ENCODE data around the gene NR4A1.
A peak's percentile ranks its signal among the peaks of the same experiment; 100 is the strongest.

The NR4A1 gene

GRCh38 chr12:52058631-52059361, 7.6 kb downstream of the NR4A1 start:
- no peak for DNase-seq (ENCODE audit: low spot score)

- DNase-seq (ENCODE audit: low spot score) = no peak
Observed at GRCh38 chr12:52059582-52060497, 8.6 kb downstream of the NR4A1 start.

- DNase-seq (ENCODE audit: low spot score) = no peak
Observed at GRCh38 chr12:52060498-52061177, 9.4 kb downstream of the NR4A1 start.

- DNase-seq (ENCODE audit: low spot score) = no peak
Observed at GRCh38 chr12:52061470-52062166, 10.4 kb downstream of the NR4A1 start.

GRCh38 chr12:52062167-52063081, 11.2 kb downstream of the NR4A1 start:
- no peak for DNase-seq (ENCODE audit: low spot score)

- no peak for DNase-seq (ENCODE audit: low spot score)
Observed at GRCh38 chr12:52063082-52063924, 12.1 kb downstream of the NR4A1 start.

- DNase-seq (ENCODE audit: low spot score) = no peak
Observed at GRCh38 chr12:52063981-52064649, 12.9 kb downstream of the NR4A1 start.

- DNase-seq (ENCODE audit: low spot score) = no peak
Observed at GRCh38 chr12:52066346-52067080, 15.3 kb downstream of the NR4A1 start.

GRCh38 chr12:52067081-52067374, 15.8 kb downstream of the NR4A1 start:
- DNase-seq (ENCODE audit: low spot score) = no peak

- DNase-seq (ENCODE audit: low spot score) = peak; percentile 95
Observed at GRCh38 chr12:52069327-52070184, 18.3 kb downstream of the NR4A1 start, which contains the start of gene ATG101. ATG101 (plus strand) TSS chr12:52069978; CDS start chr12:52073651, 3,673 bp downstream.

GRCh38 chr12:52070185-52070925, 19.1 kb downstream of the NR4A1 start:
- no peak for DNase-seq (ENCODE audit: low spot score)

GRCh38 chr12:52073531-52074381, 22.5 kb downstream of the NR4A1 start:
- DNase-seq (ENCODE audit: low spot score) = peak; percentile 45

GRCh38 chr12:52074971-52075724, 23.9 kb downstream of the NR4A1 start:
- no peak for DNase-seq (ENCODE audit: low spot score)

GRCh38 chr12:52076811-52077210, 25.6 kb downstream of the NR4A1 start:
- no peak for DNase-seq (ENCODE audit: low spot score)

- peak; percentile 21 for DNase-seq (ENCODE audit: low spot score)
Observed at GRCh38 chr12:52078276-52078675, 27.0 kb downstream of the NR4A1 start.
